IPS-15b (cell line): ENCODE results near the gene POLD1.

Experiments
- H3K27me3 ChIP-seq: one replicate; pipeline ENCODE4 v1.6.1; 2013; ENCODE audit warnings: low read length; ENCODE audit not compliant: control insufficient read depth, insufficient read depth
- H3K36me3 ChIP-seq: one replicate; pipeline ENCODE4 v1.6.1; 2013; ENCODE audit warnings: low read length; ENCODE audit not compliant: control insufficient read depth, insufficient read depth
- H3K4me1 ChIP-seq: one replicate; pipeline ENCODE4 v1.6.1; 2013; ENCODE audit warnings: mild to moderate bottlenecking, low read length; ENCODE audit not compliant: control insufficient read depth, insufficient read depth
- H3K4me3 ChIP-seq: one replicate; pipeline ENCODE4 v1.5.1; 2013; ENCODE audit warnings: low read depth, low read length
- H3K9ac ChIP-seq: one replicate; pipeline ENCODE4 v1.6.1; 2013; ENCODE audit warnings: low read depth, mild to moderate bottlenecking, low read length
- H3K9me3 ChIP-seq: one replicate; pipeline ENCODE4 v1.6.1; 2013; ENCODE audit warnings: mild to moderate bottlenecking, low read length; ENCODE audit not compliant: control insufficient read depth, insufficient read depth

Gene POLD1

GRCh38 chr19:50427997-50428425, 43.9 kb downstream of the POLD1 start:
- peak overlapping the region; percentile 22 for H3K4me3 ChIP-seq
- H3K9me3 ChIP-seq: no peaks in the 10 kb centered on the region
- peaks cover 4% of the 10 kb centered on the region for H3K27me3 ChIP-seq

GRCh38 chr19:50428772-50429463, 44.8 kb downstream of the POLD1 start:
- H3K9me3 ChIP-seq: no peaks in the 10 kb centered on the region
- H3K4me3 ChIP-seq: no peak overlapping the region
- H3K36me3 ChIP-seq: peaks cover 4% of the 10 kb centered on the region
- H3K27me3 ChIP-seq: peaks cover 4% of the 10 kb centered on the region
- no peak overlapping the region for H3K9ac ChIP-seq
- peaks cover 10% of the 10 kb centered on the region for H3K4me1 ChIP-seq

More at GRCh38 chr19:50427997-50428425, 43.9 kb downstream of the POLD1 start:
- no peak overlapping the region for H3K9ac ChIP-seq
- peaks cover 9% of the 10 kb centered on the region for H3K4me1 ChIP-seq
- peaks cover 11% of the 10 kb centered on the region for H3K36me3 ChIP-seq

- Histone ChIP-seq H3K4me3 (peak overlapping the region; percentile 78), H3K27me3 (peaks cover 4% of the 10 kb centered on the region), H3K4me1 (peaks cover 14% of the 10 kb centered on the region), H3K9me3 (no peaks in the 10 kb centered on the region), H3K9ac (peak overlapping the region; percentile 65), H3K36me3 (no peaks in the 10 kb centered on the region)
Observed at GRCh38 chr19:50430888-50431342, 46.8 kb downstream of the POLD1 start.

GRCh38 chr19:50431343-50432220, 47.4 kb downstream of the POLD1 start:
- H3K9ac ChIP-seq: peak overlapping the region; percentile 65
- peaks cover 14% of the 10 kb centered on the region for H3K4me1 ChIP-seq
- H3K27me3 ChIP-seq: peaks cover 4% of the 10 kb centered on the region

GRCh38 chr19:50432221-50433028, 48.3 kb downstream of the POLD1 start, which contains the start of gene MYBPC2:
MYBPC2 (plus strand) TSS chr19:50432892; CDS start chr19:50432954, 62 bp downstream.
- Histone ChIP-seq H3K27me3 (peaks cover 4% of the 10 kb centered on the region), H3K36me3 (no peaks in the 10 kb centered on the region), H3K9me3 (no peaks in the 10 kb centered on the region), H3K4me1 (peaks cover 14% of the 10 kb centered on the region), H3K4me3 (peak within 1 kb of the TSS; percentile 78), H3K9ac (peak within 1 kb of the TSS; percentile 56)

More at GRCh38 chr19:50431343-50432220, 47.4 kb downstream of the POLD1 start:
- Histone ChIP-seq H3K4me3 (peak overlapping the region; percentile 78), H3K9me3 (no peaks in the 10 kb centered on the region), H3K36me3 (no peaks in the 10 kb centered on the region)

GRCh38 chr19:50433201-50434180, 49.3 kb downstream of the POLD1 start:
- Histone ChIP-seq H3K9ac (no peak overlapping the region), H3K4me1 (peaks cover 12% of the 10 kb centered on the region), H3K27me3 (peaks cover 4% of the 10 kb centered on the region), H3K9me3 (no peaks in the 10 kb centered on the region), H3K36me3 (no peaks in the 10 kb centered on the region), H3K4me3 (peak overlapping the region; percentile 62)

- Histone ChIP-seq H3K27me3 (peaks cover 4% of the 10 kb centered on the region), H3K36me3 (no peaks in the 10 kb centered on the region), H3K9ac (no peak overlapping the region), H3K4me3 (no peak overlapping the region), H3K9me3 (no peaks in the 10 kb centered on the region), H3K4me1 (peaks cover 11% of the 10 kb centered on the region)
Observed at GRCh38 chr19:50434525-50434924, 50.4 kb downstream of the POLD1 start.

- Histone ChIP-seq H3K4me3 (no peak overlapping the region), H3K27me3 (peaks cover 4% of the 10 kb centered on the region), H3K36me3 (no peaks in the 10 kb centered on the region), H3K4me1 (peaks cover 11% of the 10 kb centered on the region), H3K9ac (no peak overlapping the region), H3K9me3 (no peaks in the 10 kb centered on the region)
Observed at GRCh38 chr19:50435221-50435620, 51.1 kb downstream of the POLD1 start.

- no peak overlapping the region for H3K9ac ChIP-seq
Observed at GRCh38 chr19:50435627-50436026, 51.5 kb downstream of the POLD1 start.

GRCh38 chr19:50437862-50438449, 53.8 kb downstream of the POLD1 start:
- Histone ChIP-seq H3K4me3 (no peak overlapping the region), H3K27me3 (no peaks in the 10 kb centered on the region), H3K9ac (no peak overlapping the region), H3K36me3 (no peaks in the 10 kb centered on the region), H3K9me3 (no peaks in the 10 kb centered on the region), H3K4me1 (peaks cover 6% of the 10 kb centered on the region)

More at GRCh38 chr19:50435627-50436026, 51.5 kb downstream of the POLD1 start:
- H3K4me1 ChIP-seq: peaks cover 11% of the 10 kb centered on the region
- H3K36me3 ChIP-seq: no peaks in the 10 kb centered on the region
- H3K9me3 ChIP-seq: no peaks in the 10 kb centered on the region
- no peak overlapping the region for H3K4me3 ChIP-seq
- peaks cover 4% of the 10 kb centered on the region for H3K27me3 ChIP-seq
